ENCODE results near the gene MAGOH.
"Not testable (repeated sequence)": the region's sequence is repeated elsewhere in the genome, so short reads cannot be mapped to it uniquely, and the experiment has no call there.

MAGOH gene

DNA sequence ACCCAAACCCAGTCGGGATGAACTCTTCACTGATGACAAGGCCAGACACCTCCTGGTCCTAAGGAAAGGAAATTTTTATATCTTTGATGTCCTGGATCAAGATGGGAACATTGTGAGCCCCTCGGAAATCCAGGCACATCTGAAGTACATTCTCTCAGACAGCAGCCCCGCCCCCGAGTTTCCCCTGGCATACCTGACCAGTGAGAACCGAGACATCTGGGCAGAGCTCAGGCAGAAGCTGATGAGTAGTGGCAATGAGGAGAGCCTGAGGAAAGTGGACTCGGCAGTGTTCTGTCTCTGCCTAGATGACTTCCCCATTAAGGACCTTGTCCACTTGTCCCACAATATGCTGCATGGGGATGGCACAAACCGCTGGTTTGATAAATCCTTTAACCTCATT is 28.0 kb downstream of the MAGOH start:
- Histone ChIP-seq H2AFZ (ENCODE audit: low read length) (no peak overlapping the region), H4K20me1 (ENCODE audit: insufficient read depth, low read length) (no peaks in the 10 kb centered on the region), H3K4me3 (ENCODE audit: low read depth, low read length, poor library complexity, severe bottlenecking) (no peak overlapping the region), H3K9ac (ENCODE audit: low read length) (no peak overlapping the region), H3K9me3 (ENCODE audit: low read length) (peaks cover 17% of the 10 kb centered on the region), H3K27ac (ENCODE audit: low read depth, low read length, poor library complexity, severe bottlenecking) (no peak overlapping the region), H3K79me2 (ENCODE audit: insufficient read depth, low read length) (no peaks in the 10 kb centered on the region), H3K4me2 (ENCODE audit: low read length) (no peak overlapping the region), H3K36me3 (ENCODE audit: insufficient read depth, low read length) (peaks cover 91% of the 10 kb centered on the region), H3F3A (ENCODE audit: insufficient read depth, low read length) (no peaks in the 10 kb centered on the region), H3K9me2 (ENCODE audit: low read depth, low read length) (no peaks in the 10 kb centered on the region), H3K27me3 (ENCODE audit: insufficient read depth, low read length) (no peaks in the 10 kb centered on the region), H3K4me1 (ENCODE audit: insufficient read depth, low read length, severe bottlenecking) (no peaks in the 10 kb centered on the region)
- TF ChIP-seq EZH2 (IDR thresholded peaks at IDR 0.05; ENCODE audit: borderline replicate concordance, low read length) = no peak
- TF ChIP-seq, protein P1, sequence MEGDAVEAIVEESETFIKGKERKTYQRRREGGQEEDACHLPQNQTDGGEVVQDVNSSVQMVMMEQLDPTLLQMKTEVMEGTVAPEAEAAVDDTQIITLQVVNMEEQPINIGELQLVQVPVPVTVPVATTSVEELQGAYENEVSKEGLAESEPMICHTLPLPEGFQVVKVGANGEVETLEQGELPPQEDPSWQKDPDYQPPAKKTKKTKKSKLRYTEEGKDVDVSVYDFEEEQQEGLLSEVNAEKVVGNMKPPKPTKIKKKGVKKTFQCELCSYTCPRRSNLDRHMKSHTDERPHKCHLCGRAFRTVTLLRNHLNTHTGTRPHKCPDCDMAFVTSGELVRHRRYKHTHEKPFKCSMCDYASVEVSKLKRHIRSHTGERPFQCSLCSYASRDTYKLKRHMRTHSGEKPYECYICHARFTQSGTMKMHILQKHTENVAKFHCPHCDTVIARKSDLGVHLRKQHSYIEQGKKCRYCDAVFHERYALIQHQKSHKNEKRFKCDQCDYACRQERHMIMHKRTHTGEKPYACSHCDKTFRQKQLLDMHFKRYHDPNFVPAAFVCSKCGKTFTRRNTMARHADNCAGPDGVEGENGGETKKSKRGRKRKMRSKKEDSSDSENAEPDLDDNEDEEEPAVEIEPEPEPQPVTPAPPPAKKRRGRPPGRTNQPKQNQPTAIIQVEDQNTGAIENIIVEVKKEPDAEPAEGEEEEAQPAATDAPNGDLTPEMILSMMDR (IDR thresholded peaks at IDR 0.05; ENCODE audit: low read length) = no peak

GRCh38 chr1:53207726-53208125 is 30.6 kb downstream of the MAGOH start:
- no peak for TF ChIP-seq EZH2 (IDR thresholded peaks at IDR 0.05; ENCODE audit: borderline replicate concordance, low read length)
- TF ChIP-seq, protein P1 (IDR thresholded peaks at IDR 0.05; ENCODE audit: low read length) = no peak
- Histone ChIP-seq H3K9me3 (ENCODE audit: low read length) (peaks cover 29% of the 10 kb centered on the region), H3F3A (ENCODE audit: insufficient read depth, low read length) (no peaks in the 10 kb centered on the region), H3K36me3 (ENCODE audit: insufficient read depth, low read length) (peaks cover 95% of the 10 kb centered on the region), H3K27ac (ENCODE audit: low read depth, low read length, poor library complexity, severe bottlenecking) (no peak overlapping the region), H3K27me3 (ENCODE audit: insufficient read depth, low read length) (no peaks in the 10 kb centered on the region), H3K4me2 (ENCODE audit: low read length) (no peak overlapping the region), H3K4me3 (ENCODE audit: low read depth, low read length, poor library complexity, severe bottlenecking) (no peak overlapping the region), H3K79me2 (ENCODE audit: insufficient read depth, low read length) (no peaks in the 10 kb centered on the region), H4K20me1 (ENCODE audit: insufficient read depth, low read length) (no peaks in the 10 kb centered on the region), H3K4me1 (ENCODE audit: insufficient read depth, low read length, severe bottlenecking) (no peaks in the 10 kb centered on the region), H3K9ac (ENCODE audit: low read length) (no peak overlapping the region), H3K9me2 (ENCODE audit: low read depth, low read length) (no peaks in the 10 kb centered on the region), H2AFZ (ENCODE audit: low read length) (no peak overlapping the region)

DNA sequence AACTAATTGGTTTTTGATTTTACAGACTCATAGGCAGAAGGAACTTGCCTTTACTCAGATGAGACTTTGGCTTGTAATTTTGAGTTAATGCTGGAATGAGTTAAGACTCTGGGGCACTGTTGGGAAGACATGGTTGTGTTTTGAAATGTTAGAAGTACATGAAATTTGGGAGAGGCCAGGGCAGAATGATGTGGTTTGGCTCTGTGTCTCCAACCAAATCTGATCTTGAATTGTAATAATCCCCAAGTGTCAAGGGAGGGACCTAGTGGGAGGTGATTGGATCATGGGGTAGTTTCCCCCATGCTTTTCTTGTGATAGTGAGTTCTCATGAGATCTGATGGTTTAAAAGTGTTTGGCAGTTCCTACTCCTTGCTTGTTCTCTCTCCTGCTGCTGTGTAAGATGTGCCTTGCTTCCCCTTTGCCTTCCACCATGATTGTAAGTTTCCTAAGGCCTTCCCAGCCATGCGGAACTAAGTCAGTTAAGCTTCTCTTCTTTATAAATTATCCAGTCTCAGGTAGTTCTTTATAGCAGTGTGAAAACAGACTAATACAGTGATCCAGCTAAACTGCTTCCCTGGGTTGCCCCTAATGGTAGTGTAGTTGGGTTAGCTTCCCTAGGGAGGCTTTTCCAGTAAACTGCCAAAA is 31.5 kb downstream of the MAGOH start:
- H3K4me3 ChIP-seq (ENCODE audit: low read depth, low read length, poor library complexity, severe bottlenecking) = no peak overlapping the region
- H3K36me3 ChIP-seq (ENCODE audit: insufficient read depth, low read length) = peaks cover 97% of the 10 kb centered on the region
- no peaks in the 10 kb centered on the region for H3F3A ChIP-seq (ENCODE audit: insufficient read depth, low read length)
- H4K20me1 ChIP-seq (ENCODE audit: insufficient read depth, low read length) = no peaks in the 10 kb centered on the region
- peaks cover 29% of the 10 kb centered on the region for H3K9me3 ChIP-seq (ENCODE audit: low read length)
- no peaks in the 10 kb centered on the region for H3K27me3 ChIP-seq (ENCODE audit: insufficient read depth, low read length)
- no peaks in the 10 kb centered on the region for H3K4me1 ChIP-seq (ENCODE audit: insufficient read depth, low read length, severe bottlenecking)
- no peak overlapping the region for H3K4me2 ChIP-seq (ENCODE audit: low read length)
- H3K27ac ChIP-seq (ENCODE audit: low read depth, low read length, poor library complexity, severe bottlenecking) = no peak overlapping the region
- H3K79me2 ChIP-seq (ENCODE audit: insufficient read depth, low read length) = no peaks in the 10 kb centered on the region
- H2AFZ ChIP-seq (ENCODE audit: low read length) = no peak overlapping the region
- no peak overlapping the region for H3K9ac ChIP-seq (ENCODE audit: low read length)
- H3K9me2 ChIP-seq (ENCODE audit: low read depth, low read length) = no peaks in the 10 kb centered on the region
- no peak for TF ChIP-seq EZH2 (IDR thresholded peaks at IDR 0.05; ENCODE audit: borderline replicate concordance, low read length)

DNA sequence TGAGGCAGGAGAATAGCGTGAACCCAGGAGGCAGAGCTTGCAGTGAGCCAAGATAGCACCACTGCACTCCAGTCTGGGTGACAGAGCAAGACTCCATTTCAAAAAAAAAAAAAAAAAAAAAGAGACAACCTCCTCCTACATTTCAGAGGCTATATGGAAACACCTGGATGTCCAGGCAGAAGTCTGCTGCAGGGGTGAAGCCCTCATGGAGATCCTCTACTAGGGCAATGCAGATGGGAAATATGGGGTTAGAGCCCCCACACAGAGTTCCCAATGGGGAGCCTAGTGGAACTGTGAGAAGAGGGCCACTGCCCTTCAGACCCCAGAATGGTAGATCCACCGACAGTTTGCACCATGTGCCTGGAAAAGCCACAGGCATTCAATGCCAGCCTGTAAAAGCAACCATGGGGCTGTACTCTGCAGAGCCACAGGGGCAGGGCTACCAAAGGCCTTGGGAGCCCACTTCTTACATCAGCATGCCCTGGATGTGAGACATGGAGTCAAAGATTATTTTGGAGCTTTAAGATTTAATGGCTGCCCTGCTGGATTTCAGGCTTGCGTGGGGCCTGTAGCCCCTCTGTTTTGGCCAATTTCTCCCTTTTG is 32.1 kb downstream of the MAGOH start:
- H3K4me2 ChIP-seq (ENCODE audit: low read length); H3K4me3 ChIP-seq (ENCODE audit: low read depth, low read length, poor library complexity, severe bottlenecking): not testable (repeated sequence)
- peaks cover 100% of the 10 kb centered on the region for H3K36me3 ChIP-seq (ENCODE audit: insufficient read depth, low read length)

GRCh38 chr1:53205496-53205895 is 32.8 kb downstream of the MAGOH start:
- not testable (repeated sequence) for H3K4me2 ChIP-seq (ENCODE audit: low read length); H3F3A ChIP-seq (ENCODE audit: insufficient read depth, low read length); H3K9ac ChIP-seq (ENCODE audit: low read length); H3K27ac ChIP-seq (ENCODE audit: low read depth, low read length, poor library complexity, severe bottlenecking); H2AFZ ChIP-seq (ENCODE audit: low read length); H3K79me2 ChIP-seq (ENCODE audit: insufficient read depth, low read length); H3K27me3 ChIP-seq (ENCODE audit: insufficient read depth, low read length); H3K9me2 ChIP-seq (ENCODE audit: low read depth, low read length); H3K4me1 ChIP-seq (ENCODE audit: insufficient read depth, low read length, severe bottlenecking); H4K20me1 ChIP-seq (ENCODE audit: insufficient read depth, low read length); H3K4me3 ChIP-seq (ENCODE audit: low read depth, low read length, poor library complexity, severe bottlenecking)
- Histone ChIP-seq H3K36me3 (ENCODE audit: insufficient read depth, low read length) (peaks cover 94% of the 10 kb centered on the region), H3K9me3 (ENCODE audit: low read length) (peaks cover 29% of the 10 kb centered on the region)

More for the DNA sequence above, 32.1 kb downstream of the MAGOH start:
- H4K20me1 ChIP-seq (ENCODE audit: insufficient read depth, low read length); H3K27ac ChIP-seq (ENCODE audit: low read depth, low read length, poor library complexity, severe bottlenecking); H3K9me2 ChIP-seq (ENCODE audit: low read depth, low read length); H3K4me1 ChIP-seq (ENCODE audit: insufficient read depth, low read length, severe bottlenecking); H3K27me3 ChIP-seq (ENCODE audit: insufficient read depth, low read length); H3F3A ChIP-seq (ENCODE audit: insufficient read depth, low read length); H3K79me2 ChIP-seq (ENCODE audit: insufficient read depth, low read length); H3K9ac ChIP-seq (ENCODE audit: low read length); H2AFZ ChIP-seq (ENCODE audit: low read length): not testable (repeated sequence)
- peaks cover 29% of the 10 kb centered on the region for H3K9me3 ChIP-seq (ENCODE audit: low read length)
